Ishikawa (cell line): ENCODE measurements around the gene MRPL24.

Experiments used
- CEBPB ChIP-seq: IDR thresholded peaks from 2 replicates; pipeline ENCODE4 v1.6.1; 2012
- EGR1 ChIP-seq: IDR thresholded peaks from 2 replicates; pipeline ENCODE4 v1.6.1; 2012
- EP300 ChIP-seq: IDR thresholded peaks from 2 replicates; pipeline ENCODE4 v1.6.1; 2012; ENCODE audit warnings: borderline replicate concordance
- RAD21 ChIP-seq: IDR thresholded peaks from 2 replicates; pipeline ENCODE4 v1.6.1; 2012; ENCODE audit warnings: low read depth
- REST ChIP-seq: IDR thresholded peaks from 2 replicates; pipeline ENCODE4 v1.6.1; 2012; ENCODE audit warnings: low read depth, mild to moderate bottlenecking
- TEAD4 ChIP-seq: IDR thresholded peaks from 2 replicates; pipeline ENCODE4 v1.6.1; 2012
- YY1 ChIP-seq: IDR thresholded peaks from 2 replicates; pipeline ENCODE4 v1.6.1; 2012; ENCODE audit warnings: low read depth
- TF ChIP-seq, protein P1 (sequence below): IDR thresholded peaks from 2 replicates; pipeline ENCODE4 v1.6.1; 2012
- TF ChIP-seq, protein P2 (sequence below): IDR thresholded peaks from 2 replicates; pipeline ENCODE4 v1.6.1; 2012

DNA sequence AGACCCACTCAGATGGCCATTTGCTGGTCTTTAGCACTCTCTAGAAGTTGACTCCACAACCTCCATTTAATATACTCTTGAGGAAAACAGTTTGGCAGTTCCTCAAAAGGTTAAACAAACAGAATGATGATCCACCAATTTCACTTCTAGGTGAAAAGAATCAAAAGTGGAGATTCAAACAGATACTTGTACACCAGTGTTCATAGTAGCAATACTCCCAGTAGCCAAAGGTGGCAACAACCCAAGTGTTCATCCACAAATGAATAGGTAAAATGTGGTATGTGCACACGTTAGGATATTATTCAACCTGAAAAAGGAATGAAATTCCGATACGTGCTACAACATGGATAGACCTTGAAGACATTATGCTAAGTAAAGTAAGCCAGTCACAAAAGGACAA is 32.7 kb upstream of the MRPL24 start:
- TF ChIP-seq RAD21 (no peak), CEBPB (no peak), YY1 (no peak), REST (no peak), EP300 (no peak), TEAD4 (no peak), EGR1 (no peak)
- TF ChIP-seq, protein P1, sequence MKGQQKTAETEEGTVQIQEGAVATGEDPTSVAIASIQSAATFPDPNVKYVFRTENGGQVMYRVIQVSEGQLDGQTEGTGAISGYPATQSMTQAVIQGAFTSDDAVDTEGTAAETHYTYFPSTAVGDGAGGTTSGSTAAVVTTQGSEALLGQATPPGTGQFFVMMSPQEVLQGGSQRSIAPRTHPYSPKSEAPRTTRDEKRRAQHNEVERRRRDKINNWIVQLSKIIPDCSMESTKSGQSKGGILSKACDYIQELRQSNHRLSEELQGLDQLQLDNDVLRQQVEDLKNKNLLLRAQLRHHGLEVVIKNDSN: no peak
- TF ChIP-seq, protein P2, sequence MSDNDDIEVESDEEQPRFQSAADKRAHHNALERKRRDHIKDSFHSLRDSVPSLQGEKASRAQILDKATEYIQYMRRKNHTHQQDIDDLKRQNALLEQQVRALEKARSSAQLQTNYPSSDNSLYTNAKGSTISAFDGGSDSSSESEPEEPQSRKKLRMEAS: no peak
